Motor neuron (in vitro differentiated cells): ENCODE measurements around the gene CPNE8. TPM values are rescaled to one million over a fixed set of nuclear protein-coding genes. Genes with fewer than 3 reads are reported as not detected.

Experiments used
- ATAC-seq, 8 experiments: fragments of 200-7000 bp; cut with Tn5 transposase; replicated peaks in 6 of 8; 2 replicates each; pipeline ENCODE4 v1.8.0; 2021; ENCODE audit warnings: mild to moderate bottlenecking in 8 of 8, moderate library complexity in 8 of 8
- H3K27ac ChIP-seq, 2 donors: fragments of 250-450 bp; sonication (Bioruptor Pico); 2 replicates each; pipeline ENCODE4 v1.9.0; 2021; ENCODE audit warnings: antibody characterized with exemption in 2 of 2, mild to moderate bottlenecking in 2 of 2, moderate library complexity in 1 of 2
- H3K4me1 ChIP-seq, 2 donors: fragments of 250-450 bp; sonication (Bioruptor Pico); replicated peaks in 1 of 2; 2 replicates each; pipeline ENCODE4 v1.6.1; 2021; ENCODE audit warnings: antibody characterized with exemption in 2 of 2, mild to moderate bottlenecking in 2 of 2, moderate library complexity in 1 of 2
- H3K4me3 ChIP-seq, 5 donors: fragments of 250-450 bp; sonication (Bioruptor Pico); 2 replicates each; pipeline ENCODE4 v1.9.0; 2021; ENCODE audit warnings: antibody characterized with exemption in 5 of 5, mild to moderate bottlenecking in 5 of 5, moderate library complexity in 4 of 5
- WGBS, 10 experiments: fragments of 450-650 bp; shearing (Covaris generic); methylation state at CpG; one replicate each; pipeline ENCODE4 v1.0.0; 2022; 5-methylcytosine and 5-hydroxymethylcytosine counted together
- in situ Hi-C, 9 experiments: fragments of 400-800 bp; cut with MboI; loops; one replicate each; pipeline ENCODE4 v1.15.0; 2021; ENCODE audit warnings: low sequenced_read_pairs in 9 of 9, low pct_unique_long_range_greater_than_20kb in 2 of 9; ENCODE audit not compliant: unreplicated experiment in 9 of 9
- total RNA-seq, 8 experiments: library from RNA; unstranded; fragments of 300-600 nt; gene quantifications; 2 replicates each; pipeline versions ENCODE4 v1.2.3 to v1.2.4, GENCODE V29; 2022

Gene CPNE8
- total RNA-seq, 8 experiments from 2014 or later = 2.5 to 32.5 (median 4.1) TPM

GRCh38 chr12:38847247-38847646 lies 58.1 kb downstream of the CPNE8 start:
- no peak overlapping the region for H3K4me3 ChIP-seq
- WGBS, 10 experiments = 8 to 100% (median 89%) methylated on average over 1 to 2 of the region's 2 CpGs
- no peaks in the 10 kb centered on the region for H3K4me1 ChIP-seq
- no peak overlapping the region for H3K27ac ChIP-seq
- in situ Hi-C loops = no loop called here
- ATAC-seq = no peak

- 29 to 100% (median 93%) methylated on average over 1 to 4 of the region's 4 CpGs for WGBS, 10 experiments
- Histone ChIP-seq H3K27ac (no peak overlapping the region), H3K4me3 (no peak overlapping the region), H3K4me1 (no peaks in the 10 kb centered on the region)
- ATAC-seq = no peak
- in situ Hi-C loops = no loop called here
Measured at GRCh38 chr12:38844267-38844666, 61.1 kb downstream of the CPNE8 start.

- H3K27ac ChIP-seq = no peak overlapping the region
- H3K4me1 ChIP-seq = no peaks in the 10 kb centered on the region
- in situ Hi-C loops = no loop called here
- H3K4me3 ChIP-seq = no peak overlapping the region
- 25 to 100% (median 95%) methylated on average over 1 to 2 of the region's 2 CpGs; no CpG with 5 or more reads in 1 of the 10 experiments for WGBS, 10 experiments
- ATAC-seq = peak in 1 of 8 experiments; percentile 46
Measured at GRCh38 chr12:38838056-38838850, 67.1 kb downstream of the CPNE8 start.

- H3K27ac ChIP-seq = no peak overlapping the region
- no peak overlapping the region for H3K4me3 ChIP-seq
- H3K4me1 ChIP-seq = no peaks in the 10 kb centered on the region
- in situ Hi-C loops = no loop called here
- peak in 3 of 8 experiments; percentile 80 to 84 (median 81) for ATAC-seq
- 33 to 100% (median 84%) methylated on average over 1 to 5 of the region's 5 CpGs; no CpG with 5 or more reads in 1 of the 10 experiments for WGBS, 10 experiments
Measured at GRCh38 chr12:38831715-38832114, 73.7 kb downstream of the CPNE8 start.

GRCh38 chr12:38825006-38825405 lies 80.4 kb downstream of the CPNE8 start:
- no peaks in the 10 kb centered on the region for H3K4me1 ChIP-seq
- no peak overlapping the region for H3K4me3 ChIP-seq
- 21 to 100% (median 87%) methylated on average over 1 to 4 of the region's 4 CpGs; no CpG with 5 or more reads in 1 of the 10 experiments for WGBS, 10 experiments
- no peak for ATAC-seq
- in situ Hi-C loops = no loop called here
- no peak overlapping the region for H3K27ac ChIP-seq

GRCh38 chr12:38823738-38824137 lies 81.7 kb downstream of the CPNE8 start:
- no peak overlapping the region for H3K27ac ChIP-seq
- H3K4me1 ChIP-seq = no peaks in the 10 kb centered on the region
- 30 to 63% (median 50%) methylated on average over 1 to 6 of the region's 6 CpGs; no CpG with 5 or more reads in 1 of the 10 experiments for WGBS, 10 experiments
- H3K4me3 ChIP-seq = no peak overlapping the region
- in situ Hi-C loops = no loop called here
- peak in 6 of 8 experiments; percentile 53 to 87 (median 74) for ATAC-seq

- no peak overlapping the region for H3K4me3 ChIP-seq
- in situ Hi-C loops = no loop called here
- peak in 5 of 8 experiments; percentile 9 to 50 (median 36) for ATAC-seq
- no peak overlapping the region for H3K27ac ChIP-seq
- H3K4me1 ChIP-seq = no peaks in the 10 kb centered on the region
- 6 to 100% (median 72%) methylated on average over 1 to 2 of the region's 2 CpGs; no CpG with 5 or more reads in 2 of the 10 experiments for WGBS, 10 experiments
Measured at GRCh38 chr12:38823314-38823713, 82.1 kb downstream of the CPNE8 start.

- ATAC-seq = no peak
- no peak overlapping the region for H3K4me3 ChIP-seq
- H3K27ac ChIP-seq = no peak overlapping the region
- WGBS, 10 experiments = 37 to 100% (median 94%) methylated on average over 1 to 3 of the region's 3 CpGs; no CpG with 5 or more reads in 3 of the 10 experiments
- in situ Hi-C loops = no loop called here
- no peaks in the 10 kb centered on the region for H3K4me1 ChIP-seq
Measured at GRCh38 chr12:38817942-38818341, 87.4 kb downstream of the CPNE8 start.

GRCh38 chr12:38813923-38814322 lies 91.5 kb downstream of the CPNE8 start:
- H3K4me1 ChIP-seq = no peaks in the 10 kb centered on the region
- no peak for ATAC-seq
- WGBS, 10 experiments = 40 to 100% (median 92%) methylated on average over 1 to 3 of the region's 3 CpGs; no CpG with 5 or more reads in 2 of the 10 experiments
- no peak overlapping the region for H3K4me3 ChIP-seq
- no peak overlapping the region for H3K27ac ChIP-seq
- in situ Hi-C loops = no loop called here

- ATAC-seq = no peak
- in situ Hi-C loops = no loop called here
- WGBS, 10 experiments = 58 to 100% (median 100%) methylated on average over 1 to 2 of the region's 2 CpGs; no CpG with 5 or more reads in 2 of the 10 experiments
- Histone ChIP-seq H3K27ac (no peak overlapping the region), H3K4me1 (no peaks in the 10 kb centered on the region), H3K4me3 (no peak overlapping the region)
Measured at GRCh38 chr12:38811814-38812356, 93.5 kb downstream of the CPNE8 start.

- H3K4me3 ChIP-seq = no peak overlapping the region
- ATAC-seq = no peak
- in situ Hi-C loops = no loop called here
- H3K4me1 ChIP-seq = no peaks in the 10 kb centered on the region
- H3K27ac ChIP-seq = no peak overlapping the region
Measured at GRCh38 chr12:38809832-38810231, 95.6 kb downstream of the CPNE8 start.

- 0 to 100% (median 70%) methylated on average over 1 of the region's 1 CpG; no CpG with 5 or more reads in 2 of the 10 experiments for WGBS, 10 experiments
- no peaks in the 10 kb centered on the region for H3K4me1 ChIP-seq
- H3K4me3 ChIP-seq = no peak overlapping the region
- in situ Hi-C loops = loop anchor here in 1 of 9 experiments (25.0 kb wide), 1 partner anchor 101 kb away; no protein-coding TSS in a partner anchor
- no peak overlapping the region for H3K27ac ChIP-seq
- no peak for ATAC-seq
Measured at GRCh38 chr12:38788106-38788505, 117.3 kb downstream of the CPNE8 start.

- Histone ChIP-seq H3K4me3 (no peak overlapping the region), H3K27ac (no peak overlapping the region), H3K4me1 (no peaks in the 10 kb centered on the region)
- in situ Hi-C loops = loop anchor here in 1 of 9 experiments (25.0 kb wide), 1 partner anchor 98 kb away; no protein-coding TSS in a partner anchor
- WGBS, 10 experiments = 0 to 100% (median 86%) methylated on average over 1 of the region's 1 CpG; no CpG with 5 or more reads in 1 of the 10 experiments
- no peak for ATAC-seq
Measured at GRCh38 chr12:38785381-38785780, 120.0 kb downstream of the CPNE8 start.
